Thoracic aorta (tissue), 2 donors: ENCODE data around the gene CMTM2. TPM values are rescaled to one million over a fixed set of nuclear protein-coding genes. Genes with fewer than 3 reads are reported as not detected.
"Not testable (repeated sequence)": the region's sequence is repeated elsewhere in the genome, so short reads cannot be mapped to it uniquely, and the experiment has no call there.

Experiments used
- ATAC-seq: fragments of 150-250 bp; one replicate; pipeline ENCODE4 v1.8.0; 2017; ENCODE audit warnings: low read depth; ENCODE audit not compliant: insufficient number of reproducible peaks, low FRiP score
- DNase-seq: peaks from one replicate; pipeline ENCODE4 v3.0.0-alpha.2; 2020; ENCODE audit warnings: low spot score
- H3K27ac ChIP-seq, 2 donors: fragments of 200-600 bp; sonication (generic); 1 replicate in 1 of 2; 2 replicates in 1 of 2; pipeline ENCODE4 v1.5.1; 2016; ENCODE audit warnings: mild to moderate bottlenecking in 2 of 2, moderate library complexity in 2 of 2
- H3K27me3 ChIP-seq: fragments of 200-600 bp; sonication (generic); replicated peaks from 2 replicates; pipeline ENCODE4 v1.6.0; 2016; ENCODE audit warnings: mild to moderate bottlenecking; ENCODE audit not compliant: insufficient read depth
- H3K36me3 ChIP-seq: fragments of 200-600 bp; sonication (generic); one replicate; pipeline ENCODE4 v1.5.1; 2016
- H3K4me1 ChIP-seq, 2 donors: fragments of 200-600 bp; sonication (generic); 1 replicate in 1 of 2; 2 replicates in 1 of 2; pipeline versions ENCODE4 v1.5.1 to v1.6.0; 2016; ENCODE audit warnings: low read depth in 2 of 2, mild to moderate bottlenecking in 1 of 2; ENCODE audit not compliant: control insufficient read depth in 1 of 2
- H3K4me3 ChIP-seq: fragments of 200-600 bp; sonication (generic); 2 replicates; pipeline ENCODE4 v1.5.1; 2016; ENCODE audit warnings: mild to moderate bottlenecking
- H3K9me3 ChIP-seq: fragments of 200-600 bp; sonication (generic); 2 replicates; pipeline ENCODE4 v1.5.1; 2016
- total RNA-seq, 2 donors: library from RNA; depleted of rRNA; stranded (reverse); fragments of >200 nt; gene quantifications; one replicate each; pipeline versions ENCODE4 v1.1.0 to v1.2.3, GENCODE V29; 2016
- TF ChIP-seq, protein P1 (sequence below): fragments of 200-600 bp; sonication (generic); IDR thresholded peaks from one replicate; pipeline ENCODE4 v1.5.1; 2019; ENCODE audit warnings: antibody characterized with exemption

Gene CMTM2
- total RNA-seq, 2 donors from 2014 or later: 1.7 TPM; not detected in 1

DNA sequence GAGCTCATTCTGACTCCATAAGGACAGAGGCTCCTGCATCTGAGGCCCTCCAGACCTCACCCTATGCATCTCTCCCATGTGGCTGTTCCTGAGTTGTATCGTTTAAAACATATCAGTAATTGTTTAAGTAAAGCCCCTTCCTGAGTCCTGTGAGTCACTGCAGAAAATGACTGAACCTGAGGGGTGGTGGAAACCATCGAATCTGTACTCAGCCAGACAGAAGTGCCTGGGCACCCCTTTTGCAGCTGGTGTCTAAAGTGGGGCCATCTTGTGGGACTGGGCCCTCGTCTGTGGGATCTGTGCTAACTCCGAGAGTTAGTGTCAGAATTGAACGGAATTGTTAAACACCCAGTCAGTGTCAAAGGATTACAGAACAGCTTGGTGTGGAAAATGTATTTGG, 50.6 kb downstream of the CMTM2 start:
- no peaks in the 10 kb centered on the region for H3K4me1 ChIP-seq
- H3K27me3 ChIP-seq: no peaks in the 10 kb centered on the region
- H3K36me3 ChIP-seq: no peaks in the 10 kb centered on the region
- TF ChIP-seq, protein P1, sequence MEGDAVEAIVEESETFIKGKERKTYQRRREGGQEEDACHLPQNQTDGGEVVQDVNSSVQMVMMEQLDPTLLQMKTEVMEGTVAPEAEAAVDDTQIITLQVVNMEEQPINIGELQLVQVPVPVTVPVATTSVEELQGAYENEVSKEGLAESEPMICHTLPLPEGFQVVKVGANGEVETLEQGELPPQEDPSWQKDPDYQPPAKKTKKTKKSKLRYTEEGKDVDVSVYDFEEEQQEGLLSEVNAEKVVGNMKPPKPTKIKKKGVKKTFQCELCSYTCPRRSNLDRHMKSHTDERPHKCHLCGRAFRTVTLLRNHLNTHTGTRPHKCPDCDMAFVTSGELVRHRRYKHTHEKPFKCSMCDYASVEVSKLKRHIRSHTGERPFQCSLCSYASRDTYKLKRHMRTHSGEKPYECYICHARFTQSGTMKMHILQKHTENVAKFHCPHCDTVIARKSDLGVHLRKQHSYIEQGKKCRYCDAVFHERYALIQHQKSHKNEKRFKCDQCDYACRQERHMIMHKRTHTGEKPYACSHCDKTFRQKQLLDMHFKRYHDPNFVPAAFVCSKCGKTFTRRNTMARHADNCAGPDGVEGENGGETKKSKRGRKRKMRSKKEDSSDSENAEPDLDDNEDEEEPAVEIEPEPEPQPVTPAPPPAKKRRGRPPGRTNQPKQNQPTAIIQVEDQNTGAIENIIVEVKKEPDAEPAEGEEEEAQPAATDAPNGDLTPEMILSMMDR: no peak
- no peak overlapping the region for H3K27ac ChIP-seq
- H3K4me3 ChIP-seq: no peak overlapping the region
- ATAC-seq (no peak), DNase-seq (no peak)
- H3K9me3 ChIP-seq: no peaks in the 10 kb centered on the region

DNA sequence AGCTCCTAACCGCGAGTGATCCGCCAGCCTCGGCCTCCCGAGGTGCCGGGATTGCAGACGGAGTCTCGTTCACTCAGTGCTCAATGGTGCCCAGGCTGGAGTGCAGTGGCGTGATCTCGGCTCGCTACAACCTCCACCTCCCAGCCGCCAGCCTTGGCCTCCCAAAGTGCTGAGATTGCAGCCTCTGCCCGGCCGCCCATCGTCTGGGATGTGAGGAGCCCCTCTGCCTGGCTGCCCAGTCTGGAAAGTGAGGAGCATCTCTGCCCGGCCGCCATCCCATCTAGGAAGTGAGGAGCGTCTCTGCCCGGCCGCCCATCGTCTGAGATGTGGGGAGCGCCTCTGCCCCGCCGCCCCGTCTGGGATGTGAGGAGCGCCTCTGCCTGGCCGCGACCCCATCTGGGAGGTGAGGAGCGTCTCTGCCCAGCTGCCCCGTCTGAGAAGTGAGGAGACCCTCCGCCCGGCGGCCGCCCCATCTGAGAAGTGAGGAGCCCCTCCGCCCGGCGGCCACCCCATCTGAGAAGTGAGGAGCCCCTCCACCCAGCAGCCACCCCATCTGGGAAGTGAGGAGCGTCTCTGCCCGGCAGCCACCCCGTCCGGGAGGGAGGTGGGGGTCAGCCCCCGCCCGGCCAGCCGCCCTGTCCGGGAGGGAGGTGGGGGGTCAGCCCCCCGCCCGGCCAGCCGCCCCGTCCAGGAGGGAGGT, 51.4 kb downstream of the CMTM2 start:
- H3K27me3 ChIP-seq, ATAC-seq, DNase-seq, H3K27ac ChIP-seq, H3K4me1 ChIP-seq, H3K9me3 ChIP-seq, H3K36me3 ChIP-seq, H3K4me3 ChIP-seq: not testable (repeated sequence)

DNA sequence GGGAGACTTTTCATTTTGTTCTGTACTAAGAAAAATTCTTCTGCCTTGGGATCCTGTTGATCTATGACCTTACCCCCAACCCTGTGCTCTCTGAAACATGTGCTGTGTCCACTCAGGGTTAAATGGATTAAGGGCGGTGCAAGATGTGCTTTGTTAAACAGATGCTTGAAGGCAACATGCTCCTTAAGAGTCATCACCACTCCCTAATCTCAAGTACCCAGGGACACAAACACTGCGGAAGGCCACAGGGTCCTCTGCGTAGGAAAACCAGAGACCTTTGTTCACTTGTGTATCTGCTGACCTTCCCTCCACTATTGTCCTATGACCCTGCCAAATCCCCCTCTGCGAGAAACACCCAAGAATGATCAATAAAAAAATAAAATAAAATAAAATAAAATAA, 52.3 kb downstream of the CMTM2 start:
- not testable (repeated sequence) for H3K4me3 ChIP-seq, H3K9me3 ChIP-seq, ATAC-seq, H3K27ac ChIP-seq, H3K27me3 ChIP-seq, H3K36me3 ChIP-seq, H3K4me1 ChIP-seq, DNase-seq

DNA sequence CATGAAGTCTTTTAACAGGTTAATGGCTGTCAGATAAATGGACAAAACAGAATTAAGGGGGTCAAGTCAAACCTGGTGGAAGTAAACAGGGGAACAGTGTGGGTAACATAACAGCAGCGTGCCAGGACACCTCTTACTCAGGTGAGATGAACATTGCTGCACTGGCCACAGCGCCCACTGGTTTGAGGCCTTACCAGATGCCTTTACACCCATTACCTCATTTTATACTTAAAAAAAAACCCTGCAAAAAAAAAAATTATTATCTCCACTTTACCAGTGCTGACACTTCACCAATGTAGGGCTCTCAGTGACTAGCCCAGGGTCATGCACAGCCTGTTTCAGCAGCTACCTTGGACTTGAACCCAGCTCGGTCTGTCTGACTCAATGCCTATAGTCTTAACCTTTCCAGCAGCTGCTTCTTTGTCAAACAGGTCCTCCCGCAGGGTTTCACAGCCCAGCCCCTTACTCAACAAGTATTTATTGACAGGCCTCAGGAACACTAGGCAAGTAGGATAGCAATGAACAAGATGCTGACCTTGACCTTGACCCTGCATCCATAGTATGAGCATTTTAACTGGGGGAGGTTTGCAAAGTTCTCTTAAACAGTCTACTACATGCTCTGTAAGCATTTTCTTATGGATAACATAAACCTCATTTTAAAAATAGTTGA, 55.4 kb downstream of the CMTM2 start:
- H3K27ac ChIP-seq: no peak overlapping the region
- H3K27me3 ChIP-seq: no peaks in the 10 kb centered on the region
- no peak overlapping the region for H3K4me3 ChIP-seq
- H3K4me1 ChIP-seq: no peaks in the 10 kb centered on the region
- ATAC-seq: no peak
- TF ChIP-seq, protein P1: no peak
- H3K36me3 ChIP-seq: no peaks in the 10 kb centered on the region
- no peak for DNase-seq
- no peaks in the 10 kb centered on the region for H3K9me3 ChIP-seq

DNA sequence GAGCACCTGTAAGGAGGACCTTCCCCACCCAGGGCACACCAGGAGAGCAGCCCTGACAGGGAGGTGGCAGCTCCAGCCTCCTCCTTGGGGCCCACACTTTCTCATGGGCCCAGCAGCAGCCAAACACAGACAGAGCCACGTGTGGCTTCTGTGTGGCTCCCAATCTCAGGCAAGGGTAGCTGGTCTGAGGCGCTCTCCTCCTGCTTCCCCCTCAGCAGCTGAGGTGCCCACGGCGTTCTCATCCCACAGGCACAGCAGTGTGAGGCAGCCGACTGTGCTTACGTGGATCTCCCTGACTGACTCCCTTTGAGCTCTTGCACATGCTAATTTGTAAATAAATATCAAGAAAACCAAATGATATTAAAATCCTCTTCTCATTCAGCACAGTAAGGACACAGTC, 56.1 kb downstream of the CMTM2 start:
- Histone ChIP-seq H3K36me3 (no peaks in the 10 kb centered on the region), H3K27ac (no peak overlapping the region), H3K9me3 (no peaks in the 10 kb centered on the region), H3K27me3 (no peaks in the 10 kb centered on the region), H3K4me3 (no peak overlapping the region), H3K4me1 (no peaks in the 10 kb centered on the region)
- TF ChIP-seq, protein P1: no peak
- DNase-seq (no peak), ATAC-seq (no peak)

DNA sequence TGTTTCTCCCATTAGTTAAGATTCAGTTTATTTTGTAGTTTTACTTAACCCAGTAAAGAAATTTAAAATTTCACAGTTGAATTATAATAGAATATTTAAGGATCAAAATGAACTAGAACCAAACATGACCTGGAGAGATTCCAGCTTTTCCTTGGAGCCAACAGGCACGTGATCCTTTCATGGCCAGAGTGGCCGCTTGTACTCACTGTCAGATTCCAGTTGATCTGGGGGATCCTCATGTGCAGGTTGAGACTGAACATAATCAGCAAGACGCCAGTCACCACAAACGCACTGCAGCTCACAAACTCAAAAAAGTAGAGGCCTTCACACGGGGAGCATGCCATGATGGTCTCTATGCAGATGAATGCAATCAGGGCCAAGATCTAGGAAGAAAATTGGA, 56.9 kb downstream of the CMTM2 start:
- TF ChIP-seq, protein P1: no peak
- DNase-seq: no peak

More for the DNA sequence above, 56.9 kb downstream of the CMTM2 start:
- no peaks in the 10 kb centered on the region for H3K4me1 ChIP-seq
- no peaks in the 10 kb centered on the region for H3K27me3 ChIP-seq
- no peak overlapping the region for H3K4me3 ChIP-seq
- no peak overlapping the region for H3K27ac ChIP-seq
- H3K9me3 ChIP-seq: no peaks in the 10 kb centered on the region
- H3K36me3 ChIP-seq: no peaks in the 10 kb centered on the region
- ATAC-seq: no peak
